Measurements from ENCODE around the gene SPECC1.
"Not testable (repeated sequence)": the region's sequence is repeated elsewhere in the genome, so short reads cannot be mapped to it uniquely, and the experiment has no call there.

The SPECC1 gene

GRCh38 chr17:20173091-20173490, 163.9 kb downstream of the SPECC1 start:
- DNase-seq (ENCODE audit: low read depth), result peak; percentile 19

- DNase-seq (ENCODE audit: low read depth), result peak; percentile 93
These were observed 165.6 kb downstream of the SPECC1 start for GRCh38 chr17:20174588-20175265.

GRCh38 chr17:20179041-20179440, 169.9 kb downstream of the SPECC1 start:
- no peak for DNase-seq (ENCODE audit: low read depth)

GRCh38 chr17:20180661-20181060, 171.5 kb downstream of the SPECC1 start:
- no peak for DNase-seq (ENCODE audit: low read depth)

GRCh38 chr17:20184181-20184580, 175.0 kb downstream of the SPECC1 start:
- DNase-seq (ENCODE audit: low read depth), result no peak

- DNase-seq (ENCODE audit: low read depth), result no peak
These were observed 175.9 kb downstream of the SPECC1 start for GRCh38 chr17:20184977-20185619.

- peak; percentile 39 for DNase-seq (ENCODE audit: low read depth)
These were observed 177.9 kb downstream of the SPECC1 start for GRCh38 chr17:20187049-20187448.

- DNase-seq (ENCODE audit: low read depth), result peak; percentile 70
These were observed 180.1 kb downstream of the SPECC1 start for GRCh38 chr17:20189302-20189701.

GRCh38 chr17:20189979-20190378, 180.8 kb downstream of the SPECC1 start:
- DNase-seq (ENCODE audit: low read depth), result no peak

GRCh38 chr17:20190605-20191004, 181.4 kb downstream of the SPECC1 start:
- DNase-seq (ENCODE audit: low read depth), result no peak

- DNase-seq (ENCODE audit: low read depth), result peak; percentile 89
These were observed 181.9 kb downstream of the SPECC1 start for GRCh38 chr17:20191056-20191455.

GRCh38 chr17:20196286-20196685, 187.1 kb downstream of the SPECC1 start:
- not testable (repeated sequence) for DNase-seq (ENCODE audit: low read depth)

GRCh38 chr17:20197272-20197926, 188.2 kb downstream of the SPECC1 start:
- no peak for DNase-seq (ENCODE audit: low read depth)

- no peak for DNase-seq (ENCODE audit: low read depth)
These were observed 191.0 kb downstream of the SPECC1 start for GRCh38 chr17:20200016-20200795.

GRCh38 chr17:20200865-20201458, 191.8 kb downstream of the SPECC1 start:
- DNase-seq (ENCODE audit: low read depth), result no peak

GRCh38 chr17:20202141-20202621, 193.0 kb downstream of the SPECC1 start:
- no peak for DNase-seq (ENCODE audit: low read depth)

- DNase-seq (ENCODE audit: low read depth), result peak; percentile 27
These were observed 193.9 kb downstream of the SPECC1 start for GRCh38 chr17:20203018-20203417.

- DNase-seq (ENCODE audit: low read depth), result peak; percentile 27
These were observed 194.7 kb downstream of the SPECC1 start for GRCh38 chr17:20203761-20204263.

GRCh38 chr17:20205609-20206008, 196.4 kb downstream of the SPECC1 start:
- DNase-seq (ENCODE audit: low read depth), result no peak

- DNase-seq (ENCODE audit: low read depth), result peak; percentile 34
These were observed 196.9 kb downstream of the SPECC1 start for GRCh38 chr17:20206068-20206467.

- peak; percentile 88 for DNase-seq (ENCODE audit: low read depth)
These were observed 197.4 kb downstream of the SPECC1 start for GRCh38 chr17:20206591-20206990.
